HG03521 (cell line): ENCODE results near the gene XKR8.
"Not testable (repeated sequence)": the region's sequence is repeated elsewhere in the genome, so short reads cannot be mapped to it uniquely, and the experiment has no call there.

ENCODE experiments used
- ATAC-seq: cut with Tn5 transposase; IDR thresholded peaks from one replicate; pipeline ENCODE4 v1.9.1; 2021; ENCODE audit warnings: mild to moderate bottlenecking, moderate library complexity; ENCODE audit not compliant: unreplicated experiment

Gene XKR8

DNA sequence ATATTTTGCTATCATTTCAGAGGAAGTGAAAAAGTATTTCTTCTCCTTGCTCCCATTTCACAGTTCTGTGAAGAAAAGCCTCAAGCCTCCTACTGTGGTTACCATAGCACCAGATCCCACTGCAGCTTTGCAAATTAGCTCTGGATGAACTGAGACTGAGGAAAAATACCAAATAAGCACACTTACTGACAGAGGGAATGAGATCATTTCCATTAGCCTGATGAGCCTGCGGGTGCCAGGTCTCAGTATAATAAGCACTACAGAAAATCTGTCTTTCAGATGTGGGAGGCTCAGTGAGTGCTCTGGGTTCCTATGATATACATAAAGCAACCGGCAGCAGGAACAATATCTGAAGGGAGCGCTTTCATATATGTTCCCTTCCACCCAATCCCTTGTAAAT lies 21.4 kb downstream of the XKR8 start:
- no peak for ATAC-seq

- no peak for ATAC-seq
Observed at GRCh38 chr1:27990920-27991537, 31.3 kb downstream of the XKR8 start.

GRCh38 chr1:27992276-27992675 lies 32.5 kb downstream of the XKR8 start:
- ATAC-seq, result no peak

DNA sequence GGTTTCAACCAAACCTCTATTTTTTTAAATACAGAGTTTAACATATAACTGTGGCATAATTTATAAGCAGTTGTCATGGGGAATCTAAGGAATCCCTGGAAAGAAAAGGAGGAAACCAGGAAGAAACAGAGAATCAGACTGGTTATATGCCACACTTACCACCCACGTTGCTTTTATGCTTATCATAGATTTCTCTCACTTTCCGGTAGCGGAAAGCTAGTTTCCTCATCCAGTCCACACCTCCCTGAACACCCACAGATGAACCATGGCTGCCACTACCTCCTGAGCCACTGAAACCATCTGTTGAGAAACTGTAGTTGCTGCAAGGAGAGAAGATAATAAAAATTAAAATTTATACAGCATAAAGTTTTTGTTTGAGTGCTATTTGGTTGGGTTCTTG lies 33.5 kb downstream of the XKR8 start:
- no peak for ATAC-seq

DNA sequence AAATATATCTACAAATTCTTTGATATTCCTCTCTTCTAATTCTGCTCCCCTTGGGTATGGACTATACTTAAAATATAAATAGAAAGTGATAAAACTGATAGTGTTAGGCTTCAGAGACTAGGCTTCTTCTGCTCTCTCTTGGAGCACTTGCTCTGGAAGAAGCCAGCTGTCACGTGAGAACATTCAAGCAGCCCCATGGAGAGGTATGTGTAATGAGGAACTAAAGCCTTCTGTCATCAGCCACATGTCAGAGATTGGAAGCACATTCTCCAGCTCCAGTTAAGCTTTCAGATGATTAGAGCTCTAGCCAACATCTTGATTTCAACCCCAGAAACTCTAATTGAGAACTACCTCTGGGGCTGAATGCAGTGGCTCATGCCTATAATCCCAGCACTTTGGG lies 34.3 kb downstream of the XKR8 start:
- no peak for ATAC-seq

- ATAC-seq, result not testable (repeated sequence)
Observed at GRCh38 chr1:27994526-27994925, 34.8 kb downstream of the XKR8 start.

GRCh38 chr1:27999055-27999454 lies 39.3 kb downstream of the XKR8 start:
- no peak for ATAC-seq

DNA sequence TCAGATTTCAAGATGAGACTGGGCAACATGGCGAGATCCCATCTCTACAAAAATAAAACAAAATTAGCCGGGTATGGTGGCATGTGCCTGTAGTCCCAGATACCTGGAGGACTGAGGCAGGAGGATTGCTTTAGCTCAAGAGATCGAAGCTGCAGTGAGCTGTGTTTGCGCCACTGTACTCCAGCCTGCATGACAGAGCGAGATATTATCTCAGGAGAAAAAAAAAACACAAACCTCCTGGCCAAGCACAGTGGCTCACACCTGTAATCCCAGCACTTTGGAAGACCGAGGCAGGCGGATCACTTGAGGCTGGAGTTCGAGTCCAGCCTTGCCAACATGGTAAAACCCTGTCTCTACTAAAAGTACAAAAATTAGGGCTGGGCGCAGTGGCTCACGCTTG lies 42.8 kb downstream of the XKR8 start:
- no peak for ATAC-seq

DNA sequence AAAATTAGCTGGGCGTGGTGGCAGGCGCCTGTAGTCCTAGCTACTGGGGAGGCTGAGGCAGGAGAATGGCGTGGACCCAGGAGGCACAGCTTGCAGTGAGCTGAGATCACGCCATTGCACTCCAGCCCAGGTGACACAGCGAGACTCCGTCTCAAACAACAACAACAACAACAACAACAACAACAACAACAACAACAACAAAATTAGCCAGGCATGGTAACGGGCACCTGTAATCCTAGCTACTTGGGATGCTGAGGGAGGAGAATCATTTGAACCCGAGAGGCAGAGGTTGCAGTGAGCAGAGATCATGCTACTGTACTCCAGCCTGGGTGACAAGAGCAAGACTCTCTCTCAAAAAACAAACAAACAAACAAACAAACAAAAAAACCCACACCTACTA lies 43.3 kb downstream of the XKR8 start:
- ATAC-seq, result not testable (repeated sequence)

GRCh38 chr1:28010969-28011368 lies 51.2 kb downstream of the XKR8 start:
- no peak for ATAC-seq
